Gastrocnemius medialis (tissue), 4 donors: ENCODE data around the gene SERPINA3. TPM values are rescaled to one million over a fixed set of nuclear protein-coding genes. Genes with fewer than 3 reads are reported as not detected.

Experiments
- ATAC-seq, 2 donors: fragments of 150-250 bp; one replicate each; pipeline ENCODE4 v1.9.1; 2016
- DNase-seq, 2 donors: peaks; one replicate each; pipeline ENCODE4 v3.0.0-alpha.2; 2019
- H3K27ac ChIP-seq, 4 donors: fragments of 200-600 bp; sonication (generic); 1 replicate in 1 of 4; 2 replicates in 3 of 4; pipeline ENCODE4 v1.5.1; 2016 to 2018; ENCODE audit warnings: mild to moderate bottlenecking in 2 of 4, moderate library complexity in 1 of 4
- H3K27me3 ChIP-seq, 3 donors: fragments of 200-600 bp; sonication (generic) in 2 of 3; 1 replicate in 1 of 3; 2 replicates in 2 of 3; pipeline versions ENCODE4 v1.5.1 to v1.6.0; 2016 to 2019; ENCODE audit warnings: mild to moderate bottlenecking in 1 of 3, moderate library complexity in 1 of 3
- H3K36me3 ChIP-seq, 2 donors: fragments of 200-600 bp; sonication (generic) in 1 of 2; one replicate each; pipeline ENCODE4 v1.5.1; 2017 to 2018
- H3K4me1 ChIP-seq, 2 donors: fragments of 200-600 bp; sonication (generic) in 1 of 2; one replicate each; pipeline ENCODE4 v1.5.1; 2016 to 2017; ENCODE audit warnings: mild to moderate bottlenecking in 2 of 2
- H3K4me3 ChIP-seq, 4 donors: fragments of 200-600 bp; sonication (generic) in 3 of 4; 1 replicate in 1 of 4; 2 replicates in 3 of 4; pipeline ENCODE4 v1.5.1; 2016 to 2019; ENCODE audit warnings: mild to moderate bottlenecking in 2 of 4
- H3K9me3 ChIP-seq, 3 donors: fragments of 200-600 bp; sonication (generic) in 2 of 3; 1 replicate in 1 of 3; 2 replicates in 2 of 3; pipeline ENCODE4 v1.5.1; 2016 to 2019
- CTCF ChIP-seq, 5 experiments: fragments of 450-650 bp in 3 of 5; fragments of 200-600 bp in 2 of 5; sonication (generic) in 2 of 5; IDR thresholded peaks in 4 of 5; conservative IDR thresholded peaks in 1 of 5; 1 replicate in 4 of 5; 2 replicates in 1 of 5; pipeline ENCODE4 v1.5.1; 2016 to 2019; ENCODE audit warnings: antibody characterized with exemption in 5 of 5, mild to moderate bottlenecking in 3 of 5, moderate library complexity in 3 of 5
- POLR2A ChIP-seq, 2 donors: fragments of 450-650 bp; IDR thresholded peaks; one replicate each; pipeline ENCODE4 v1.6.1; 2017; ENCODE audit warnings: antibody characterized with exemption in 2 of 2, mild to moderate bottlenecking in 2 of 2, moderate library complexity in 2 of 2
- in situ Hi-C, 4 donors: fragments of 200-750 bp; cut with MboI; loops; one replicate each; pipeline versions ENCODE4 v1.15.0 to v1.8.0; 2017; ENCODE audit warnings: low sequenced_read_pairs in 4 of 4
- intact Hi-C: fragments of 100-400 bp; cut with DNase I; formaldehyde crosslinking; loops from one replicate; pipeline ENCODE4 v1.15.1; 2023; ENCODE audit warnings: low total_unique reads
- total RNA-seq, 4 donors: library from RNA; depleted of rRNA; stranded (reverse); fragments of >200 nt; gene quantifications; one replicate each; pipeline versions ENCODE4 v1.1.0 to v1.2.3, GENCODE V29; 2016

The SERPINA3 gene
- total RNA-seq, 4 donors from 2014 or later: 18.3 to 80.9 (median 66.3) TPM

GRCh38 chr14:94578712-94579111 lies 33.5 kb upstream of the SERPINA3 start:
- ATAC-seq (no peak), DNase-seq (no peak)
- H3K4me1 ChIP-seq: peaks cover 0 to 27% of the 10 kb centered on the region in 2 donors
- in situ Hi-C loops (no loop called here), intact Hi-C loops (no loop called here)
- no peak overlapping the region for H3K4me3 ChIP-seq
- H3K36me3 ChIP-seq: no peaks in the 10 kb centered on the region
- no peaks in the 10 kb centered on the region for H3K9me3 ChIP-seq
- no peak overlapping the region for H3K27ac ChIP-seq
- TF ChIP-seq CTCF (IDR thresholded peaks at IDR 0.05 in 4 of 5, conservative IDR thresholded peaks at IDR 0.05 in 1 of 5) (no peak), POLR2A (IDR thresholded peaks at IDR 0.05) (no peak)
- H3K27me3 ChIP-seq: no peaks in the 10 kb centered on the region

- DNase-seq (peak; percentile 44 to 64), ATAC-seq (peak; percentile 48)
- H3K4me3 ChIP-seq: peak within 1 kb of the TSS in 2 of 4 donors; percentile 31 to 37
- no peak for TF ChIP-seq POLR2A (IDR thresholded peaks at IDR 0.05)
- no peak for TF ChIP-seq CTCF (IDR thresholded peaks at IDR 0.05 in 4 of 5, conservative IDR thresholded peaks at IDR 0.05 in 1 of 5)
- intact Hi-C loops: no loop called here
- no peaks in the 10 kb centered on the region for H3K36me3 ChIP-seq
- peak within 1 kb of the TSS in 2 of 4 donors; percentile 62 to 69 for H3K27ac ChIP-seq
- no peaks in the 10 kb centered on the region for H3K27me3 ChIP-seq
- peaks cover 0 to 38% of the 10 kb centered on the region in 2 donors for H3K4me1 ChIP-seq
- in situ Hi-C loops: no loop called here
- H3K9me3 ChIP-seq: no peaks in the 10 kb centered on the region
These were observed 30.8 kb upstream of the SERPINA3 start, which contains the start of gene SERPINA5 for GRCh38 chr14:94581127-94581999. Gene SERPINA5 (plus strand): TSS chr14:94581426. CDS start chr14:94587363, 5,937 bp downstream.

GRCh38 chr14:94582199-94582750 lies 29.9 kb upstream of the SERPINA3 start:
- peak overlapping the region in 2 of 4 donors; percentile 8 to 31 for H3K4me3 ChIP-seq
- intact Hi-C loops: no loop called here
- TF ChIP-seq POLR2A (IDR thresholded peaks at IDR 0.05): no peak
- no peak for TF ChIP-seq CTCF (IDR thresholded peaks at IDR 0.05 in 4 of 5, conservative IDR thresholded peaks at IDR 0.05 in 1 of 5)
- no peaks in the 10 kb centered on the region for H3K36me3 ChIP-seq
- peak overlapping the region in 2 of 4 donors; percentile 62 to 69 for H3K27ac ChIP-seq
- in situ Hi-C loops: no loop called here
- ATAC-seq: peak; percentile 59 to 75
- H3K4me1 ChIP-seq: peaks cover 0 to 38% of the 10 kb centered on the region in 2 donors
- no peaks in the 10 kb centered on the region for H3K27me3 ChIP-seq
- peak; percentile 41 to 54 for DNase-seq
- H3K9me3 ChIP-seq: no peaks in the 10 kb centered on the region

- no peaks in the 10 kb centered on the region for H3K36me3 ChIP-seq
- intact Hi-C loops (no loop called here), in situ Hi-C loops (no loop called here)
- ATAC-seq (no peak), DNase-seq (no peak)
- TF ChIP-seq CTCF (IDR thresholded peaks at IDR 0.05 in 4 of 5, conservative IDR thresholded peaks at IDR 0.05 in 1 of 5) (no peak), POLR2A (IDR thresholded peaks at IDR 0.05) (no peak)
- H3K4me1 ChIP-seq: peaks cover 0 to 38% of the 10 kb centered on the region in 2 donors
- H3K27me3 ChIP-seq: no peaks in the 10 kb centered on the region
- H3K9me3 ChIP-seq: no peaks in the 10 kb centered on the region
- peak overlapping the region in 1 of 4 donors; percentile 8 for H3K4me3 ChIP-seq
- peak overlapping the region in 1 of 4 donors; percentile 69 for H3K27ac ChIP-seq
These were observed 29.3 kb upstream of the SERPINA3 start for GRCh38 chr14:94582851-94583250.
